Left ventricle myocardium inferior (tissue), 1 donor: ENCODE results near the gene FCHSD1. TPM values are rescaled to one million over a fixed set of nuclear protein-coding genes. Genes with fewer than 3 reads are reported as not detected.
A peak's percentile ranks its signal among the peaks of the same experiment; 100 is the strongest.

Experiments
- DNase-seq: peaks from one replicate; pipeline ENCODE4 v3.0.0-alpha.2; 2020
- H3K27ac ChIP-seq: fragments of 200-600 bp; replicated peaks from 2 replicates; pipeline ENCODE4 v1.8.0; 2021
- H3K27me3 ChIP-seq: fragments of 200-600 bp; 2 replicates; pipeline ENCODE4 v1.8.0; 2021; ENCODE audit warnings: low read depth
- H3K36me3 ChIP-seq: fragments of 200-600 bp; 2 replicates; pipeline ENCODE4 v1.8.0; 2021
- H3K4me1 ChIP-seq: fragments of 200-600 bp; 2 replicates; pipeline ENCODE4 v1.8.0; 2021
- H3K4me3 ChIP-seq: fragments of 200-600 bp; 2 replicates; pipeline ENCODE4 v1.8.0; 2021; ENCODE audit warnings: mild to moderate bottlenecking, moderate library complexity
- H3K9me3 ChIP-seq: fragments of 200-600 bp; replicated peaks from 2 replicates; pipeline ENCODE4 v1.8.0; 2021
- intact Hi-C: fragments of 100-400 bp; cut with micrococcal nuclease; formaldehyde crosslinking; loops from one replicate; pipeline ENCODE4 v1.11.0; 2022
- total RNA-seq: library from RNA; stranded (reverse); fragmentation: NEBNext Ultra II Directional; extraction: Animal tissue kit (Norgen Biotek cat#: 25700); gene quantifications from one replicate; pipeline ENCODE4 v1.2.1, GENCODE V29; 2021
- TF ChIP-seq, protein P1 (sequence below): fragments of 200-600 bp; IDR thresholded peaks from 2 replicates; pipeline ENCODE4 v1.8.0; 2021; ENCODE audit warnings: antibody characterized with exemption, mild to moderate bottlenecking, borderline replicate concordance
- donor health status: DM: no; HTN: yes; CAD: no; lungs with severe emphysema.

FCHSD1 gene
- total RNA-seq, 1 donor from 2014 or later: 4.7 TPM

DNA sequence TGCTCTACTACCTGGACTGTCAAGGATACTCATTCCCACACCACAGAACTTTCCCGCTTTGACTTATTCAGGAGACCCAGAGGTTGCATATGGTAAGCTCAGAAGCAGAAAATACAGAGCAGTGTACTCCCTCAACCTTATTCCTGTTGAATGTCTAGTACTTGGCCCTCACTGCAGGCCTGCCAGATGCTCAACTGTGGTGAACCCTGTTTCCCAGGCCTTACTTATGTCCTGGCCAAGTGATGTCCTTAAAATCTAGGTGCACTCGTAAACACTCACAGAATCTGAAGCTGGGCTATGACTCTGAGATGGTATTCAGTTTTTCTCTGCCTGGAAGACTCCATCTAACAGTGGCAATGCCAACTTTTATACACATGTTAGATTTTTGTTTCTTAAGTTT, 53.4 kb downstream of the FCHSD1 start:
- DNase-seq: no peak
- intact Hi-C loops: no loop called here
- Histone ChIP-seq H3K36me3 (peaks cover 6% of the 10 kb centered on the region), H3K4me1 (peaks cover 57% of the 10 kb centered on the region), H3K27me3 (no peaks in the 10 kb centered on the region), H3K4me3 (no peak overlapping the region), H3K27ac (peak overlapping the region; percentile 87), H3K9me3 (peaks cover 9% of the 10 kb centered on the region)
- TF ChIP-seq, protein P1, sequence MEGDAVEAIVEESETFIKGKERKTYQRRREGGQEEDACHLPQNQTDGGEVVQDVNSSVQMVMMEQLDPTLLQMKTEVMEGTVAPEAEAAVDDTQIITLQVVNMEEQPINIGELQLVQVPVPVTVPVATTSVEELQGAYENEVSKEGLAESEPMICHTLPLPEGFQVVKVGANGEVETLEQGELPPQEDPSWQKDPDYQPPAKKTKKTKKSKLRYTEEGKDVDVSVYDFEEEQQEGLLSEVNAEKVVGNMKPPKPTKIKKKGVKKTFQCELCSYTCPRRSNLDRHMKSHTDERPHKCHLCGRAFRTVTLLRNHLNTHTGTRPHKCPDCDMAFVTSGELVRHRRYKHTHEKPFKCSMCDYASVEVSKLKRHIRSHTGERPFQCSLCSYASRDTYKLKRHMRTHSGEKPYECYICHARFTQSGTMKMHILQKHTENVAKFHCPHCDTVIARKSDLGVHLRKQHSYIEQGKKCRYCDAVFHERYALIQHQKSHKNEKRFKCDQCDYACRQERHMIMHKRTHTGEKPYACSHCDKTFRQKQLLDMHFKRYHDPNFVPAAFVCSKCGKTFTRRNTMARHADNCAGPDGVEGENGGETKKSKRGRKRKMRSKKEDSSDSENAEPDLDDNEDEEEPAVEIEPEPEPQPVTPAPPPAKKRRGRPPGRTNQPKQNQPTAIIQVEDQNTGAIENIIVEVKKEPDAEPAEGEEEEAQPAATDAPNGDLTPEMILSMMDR: no peak

DNA sequence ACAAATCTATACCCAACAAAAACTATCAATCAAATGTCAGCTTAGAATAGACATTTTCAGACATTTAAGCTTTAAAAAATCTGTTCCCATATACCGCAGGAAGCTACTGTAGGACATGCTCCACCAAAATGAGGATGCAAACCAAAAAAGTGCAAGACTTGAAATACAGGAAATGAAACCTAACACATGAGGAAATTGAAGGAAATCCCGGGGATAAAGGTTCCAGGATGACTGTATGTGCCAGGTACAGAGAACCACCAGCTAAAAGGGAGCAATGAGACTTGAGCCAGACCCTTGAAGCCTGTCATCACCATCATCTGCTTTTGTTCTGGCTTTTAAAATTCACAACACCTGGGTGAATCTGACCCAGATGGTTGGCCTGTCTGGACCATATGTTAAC, 53.8 kb downstream of the FCHSD1 start:
- peaks cover 9% of the 10 kb centered on the region for H3K9me3 ChIP-seq
- no peaks in the 10 kb centered on the region for H3K27me3 ChIP-seq
- DNase-seq: no peak
- intact Hi-C loops: no loop called here
- peaks cover 6% of the 10 kb centered on the region for H3K36me3 ChIP-seq
- peaks cover 56% of the 10 kb centered on the region for H3K4me1 ChIP-seq
- TF ChIP-seq, protein P1: no peak
- H3K27ac ChIP-seq: peak overlapping the region; percentile 87
- no peak overlapping the region for H3K4me3 ChIP-seq

DNA sequence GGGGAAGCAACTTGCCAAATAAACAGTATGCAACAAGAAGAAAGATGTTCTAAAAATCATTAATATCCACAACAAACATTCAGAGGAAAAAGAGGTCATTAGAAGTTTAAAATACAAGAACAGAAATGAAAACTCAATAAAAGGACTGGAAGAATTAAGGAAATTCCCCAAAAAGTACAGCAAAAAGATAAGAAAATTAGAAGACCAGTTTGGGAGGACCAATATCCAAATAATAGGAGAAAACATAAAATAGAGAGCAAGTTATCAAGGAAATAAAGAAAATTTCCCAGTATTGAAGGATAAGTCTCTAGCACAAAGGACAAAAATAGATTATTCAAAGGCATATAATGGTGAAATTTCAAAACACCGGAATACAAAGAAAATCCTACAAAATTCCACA, 54.4 kb downstream of the FCHSD1 start:
- H3K4me1 ChIP-seq: peaks cover 55% of the 10 kb centered on the region
- H3K27me3 ChIP-seq: no peaks in the 10 kb centered on the region
- peaks cover 6% of the 10 kb centered on the region for H3K36me3 ChIP-seq
- TF ChIP-seq, protein P1: no peak
- peak overlapping the region; percentile 87 for H3K27ac ChIP-seq
- H3K4me3 ChIP-seq: no peak overlapping the region
- H3K9me3 ChIP-seq: peaks cover 9% of the 10 kb centered on the region
- no peak for DNase-seq
- intact Hi-C loops: no loop called here

DNA sequence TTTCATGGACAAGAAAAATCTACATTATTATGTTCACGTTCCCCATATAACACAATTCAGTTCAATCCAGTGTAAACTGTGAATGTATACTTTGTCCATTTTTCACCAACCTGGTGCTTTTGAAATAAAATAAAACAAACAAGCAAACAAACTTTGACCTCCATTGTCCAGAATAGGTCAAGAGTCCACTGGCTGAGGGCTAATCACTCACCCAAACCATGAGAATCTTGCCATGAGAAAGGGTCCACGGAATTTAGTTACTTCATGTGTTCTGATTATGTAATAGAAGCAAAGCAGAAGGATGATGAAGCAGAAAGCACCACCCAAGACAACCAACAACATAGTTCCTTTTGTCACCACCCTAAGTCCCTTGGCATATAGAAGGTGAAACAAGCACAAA, 61.1 kb downstream of the FCHSD1 start:
- Histone ChIP-seq H3K4me3 (no peak overlapping the region), H3K9me3 (no peaks in the 10 kb centered on the region), H3K36me3 (peaks cover 29% of the 10 kb centered on the region), H3K4me1 (peaks cover 7% of the 10 kb centered on the region), H3K27ac (no peak overlapping the region), H3K27me3 (no peaks in the 10 kb centered on the region)
- TF ChIP-seq, protein P1: no peak
- DNase-seq: no peak
- intact Hi-C loops: no loop called here

Other genes with a start within 250 kb of the FCHSD1 start
- 3.9 TPM for gene PCDHGA9, start 248.6 kb downstream of the FCHSD1 start, total RNA-seq
- 5.0 TPM for gene PCDHGB6, start 243.4 kb downstream of the FCHSD1 start, total RNA-seq
- gene PCDHGA10, start 238.4 kb downstream of the FCHSD1 start, total RNA-seq: 5.0 TPM
- gene PCDHGB7, start 233.7 kb downstream of the FCHSD1 start, total RNA-seq: 7.9 TPM
- gene PCDHGA11, start 230.4 kb downstream of the FCHSD1 start, total RNA-seq: 3.8 TPM
- 4.8 TPM for gene PCDHGA12, start 220.9 kb downstream of the FCHSD1 start, total RNA-seq
- gene PCDHGC3, start 175.5 kb downstream of the FCHSD1 start, total RNA-seq: 15.6 TPM
- gene PCDHGC4, start 166.4 kb downstream of the FCHSD1 start, total RNA-seq: 1.8 TPM
- gene PCDHGC5, start 162.3 kb downstream of the FCHSD1 start, total RNA-seq: 2.9 TPM
- gene DIAPH1, start 32.4 kb downstream of the FCHSD1 start, total RNA-seq: 53.1 TPM
- 27.4 TPM for gene HDAC3, start 14.6 kb downstream of the FCHSD1 start, total RNA-seq
- gene RELL2, start 14.4 kb downstream of the FCHSD1 start, total RNA-seq: 1.0 TPM
- gene ARAP3, start 30.8 kb upstream of the FCHSD1 start, total RNA-seq: 15.2 TPM
- 16.1 TPM for gene PCDH1, start 227.0 kb upstream of the FCHSD1 start, total RNA-seq